ENCODE results near the gene CAMK2N2. TPM values are rescaled to one million over a fixed set of nuclear protein-coding genes. Genes with fewer than 3 reads are reported as not detected.

CAMK2N2 gene
- total RNA-seq, 1 donor from 2014 or later: not detected

DNA sequence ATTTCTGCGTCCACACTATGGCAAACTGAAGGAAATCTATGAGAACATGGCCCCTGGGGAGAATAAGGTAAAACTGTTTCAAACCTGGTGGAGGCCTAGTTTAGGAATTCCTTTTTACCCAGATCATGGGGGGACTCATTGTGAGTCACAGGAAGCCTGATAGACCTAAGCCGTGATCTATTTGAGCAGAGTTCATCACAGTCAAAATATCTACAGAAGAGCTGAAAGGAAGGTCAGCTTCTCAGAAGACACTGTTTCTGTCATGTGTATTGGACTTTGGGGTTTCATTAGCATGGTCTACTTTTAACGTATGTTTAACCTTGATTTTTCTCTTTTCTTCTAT, 39.0 kb upstream of the CAMK2N2 start:
- Histone ChIP-seq H3K27me3 (ENCODE audit: control insufficient read depth, insufficient read depth, low read length) (no peaks in the 10 kb centered on the region), H3K36me3 (ENCODE audit: control insufficient read depth, insufficient read depth, low read length) (peaks cover 29% of the 10 kb centered on the region), H3K4me3 (ENCODE audit: low read depth, low read length) (no peak overlapping the region)
- DNase-seq (ENCODE audit: low read depth) (peak; percentile 84), FAIRE-seq (no peak)
- TF ChIP-seq, protein P1, sequence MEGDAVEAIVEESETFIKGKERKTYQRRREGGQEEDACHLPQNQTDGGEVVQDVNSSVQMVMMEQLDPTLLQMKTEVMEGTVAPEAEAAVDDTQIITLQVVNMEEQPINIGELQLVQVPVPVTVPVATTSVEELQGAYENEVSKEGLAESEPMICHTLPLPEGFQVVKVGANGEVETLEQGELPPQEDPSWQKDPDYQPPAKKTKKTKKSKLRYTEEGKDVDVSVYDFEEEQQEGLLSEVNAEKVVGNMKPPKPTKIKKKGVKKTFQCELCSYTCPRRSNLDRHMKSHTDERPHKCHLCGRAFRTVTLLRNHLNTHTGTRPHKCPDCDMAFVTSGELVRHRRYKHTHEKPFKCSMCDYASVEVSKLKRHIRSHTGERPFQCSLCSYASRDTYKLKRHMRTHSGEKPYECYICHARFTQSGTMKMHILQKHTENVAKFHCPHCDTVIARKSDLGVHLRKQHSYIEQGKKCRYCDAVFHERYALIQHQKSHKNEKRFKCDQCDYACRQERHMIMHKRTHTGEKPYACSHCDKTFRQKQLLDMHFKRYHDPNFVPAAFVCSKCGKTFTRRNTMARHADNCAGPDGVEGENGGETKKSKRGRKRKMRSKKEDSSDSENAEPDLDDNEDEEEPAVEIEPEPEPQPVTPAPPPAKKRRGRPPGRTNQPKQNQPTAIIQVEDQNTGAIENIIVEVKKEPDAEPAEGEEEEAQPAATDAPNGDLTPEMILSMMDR (IDR thresholded peaks at IDR 0.05; ENCODE audit: insufficient read depth, low read length, severe bottlenecking): no peak

DNA sequence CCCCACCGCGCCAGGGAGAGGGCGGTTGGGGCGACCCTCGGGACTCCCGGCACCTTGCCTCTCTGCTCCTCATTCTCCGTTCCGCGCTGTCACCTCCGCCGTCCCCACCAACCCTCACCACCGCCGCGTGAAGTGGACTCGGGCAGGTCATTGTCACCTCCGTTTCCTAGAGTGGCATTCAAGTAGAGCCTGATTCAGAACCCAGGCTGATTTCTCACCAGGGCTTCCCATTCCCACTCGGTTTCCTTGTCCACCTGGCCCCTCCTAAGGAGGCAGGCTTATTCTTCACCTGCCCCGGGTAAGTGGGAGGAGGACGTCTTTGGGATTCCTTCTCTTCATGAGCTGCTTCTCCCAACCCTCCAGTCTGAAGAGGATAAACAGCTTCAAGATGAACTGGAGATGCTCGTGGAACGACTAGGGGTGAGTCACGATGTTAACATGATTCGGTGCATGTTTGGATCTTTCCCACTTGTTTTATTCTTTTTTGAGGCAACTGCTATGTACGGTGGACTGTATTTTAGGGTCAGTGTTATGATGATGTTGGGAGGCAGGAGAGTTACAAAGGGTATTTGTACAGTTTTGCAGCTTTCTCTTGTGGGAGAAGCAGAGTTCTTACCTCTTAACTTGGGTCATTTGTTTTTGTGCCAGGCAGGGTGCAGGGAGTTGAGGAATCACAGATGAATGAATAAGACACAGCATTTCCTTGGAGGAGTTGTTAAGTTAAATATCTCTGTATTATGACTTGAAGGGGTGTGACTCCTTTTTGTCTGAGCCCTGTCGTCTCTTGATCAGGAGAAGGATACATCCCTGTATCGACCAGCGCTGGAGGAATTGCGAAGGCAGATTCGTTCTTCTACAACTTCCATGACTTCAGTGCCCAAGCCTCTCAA, 38.4 kb upstream of the CAMK2N2 start:
- H3K36me3 ChIP-seq (ENCODE audit: control insufficient read depth, insufficient read depth, low read length): peaks cover 29% of the 10 kb centered on the region
- peak; percentile 65 for DNase-seq (ENCODE audit: low read depth)
- TF ChIP-seq, protein P1 (IDR thresholded peaks at IDR 0.05; ENCODE audit: insufficient read depth, low read length, severe bottlenecking): no peak
- peak overlapping the region; percentile 81 for H3K4me3 ChIP-seq (ENCODE audit: low read depth, low read length)
- FAIRE-seq: no peak
- H3K27me3 ChIP-seq (ENCODE audit: control insufficient read depth, insufficient read depth, low read length): no peaks in the 10 kb centered on the region

DNA sequence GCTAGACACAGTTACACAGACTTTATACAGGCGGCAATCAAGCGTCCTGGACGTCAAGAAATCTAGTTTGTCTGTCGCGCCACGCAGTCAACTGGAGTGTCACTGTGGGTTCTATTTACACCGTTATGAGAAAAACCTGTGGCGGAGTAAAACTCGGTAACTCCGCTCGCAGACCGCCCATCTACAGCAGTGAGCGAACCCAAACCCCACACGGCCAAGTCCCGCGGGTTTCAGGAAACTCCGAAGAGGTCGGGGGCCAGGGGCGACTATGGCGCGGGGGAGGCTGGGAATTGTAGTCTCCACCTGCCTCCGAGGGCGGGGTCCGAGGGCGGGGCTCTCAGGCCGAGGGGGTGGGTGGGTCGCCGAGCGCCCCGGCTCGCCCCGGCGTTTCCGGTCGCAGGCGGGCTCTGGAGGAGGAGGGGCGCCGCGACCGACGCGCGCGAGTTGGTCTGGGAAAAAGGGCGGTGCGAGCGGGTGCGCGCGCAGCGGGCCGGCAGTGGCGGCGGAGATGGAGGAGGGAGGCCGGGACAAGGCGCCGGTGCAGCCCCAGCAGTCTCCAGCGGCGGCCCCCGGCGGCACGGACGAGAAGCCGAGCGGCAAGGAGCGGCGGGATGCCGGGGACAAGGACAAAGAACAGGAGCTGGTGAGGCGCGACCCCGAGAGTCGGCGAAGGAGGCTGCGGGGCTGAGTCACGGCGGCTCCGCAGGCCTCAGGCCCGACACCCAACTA, 37.6 kb upstream of the CAMK2N2 start, which contains the start of gene PSMD2:
PSMD2 (plus strand) TSS at position 483 of the 729 bp plus-strand sequence; CDS start at position 509, 26 bp downstream.
- no peaks in the 10 kb centered on the region for H3K27me3 ChIP-seq (ENCODE audit: control insufficient read depth, insufficient read depth, low read length)
- peaks cover 25% of the 10 kb centered on the region for H3K36me3 ChIP-seq (ENCODE audit: control insufficient read depth, insufficient read depth, low read length)
- DNase-seq (ENCODE audit: low read depth) (peak; percentile 83), FAIRE-seq (no peak)
- TF ChIP-seq, protein P1 (IDR thresholded peaks at IDR 0.05; ENCODE audit: insufficient read depth, low read length, severe bottlenecking): no peak
- peak within 1 kb of the TSS; percentile 81 for H3K4me3 ChIP-seq (ENCODE audit: low read depth, low read length)

DNA sequence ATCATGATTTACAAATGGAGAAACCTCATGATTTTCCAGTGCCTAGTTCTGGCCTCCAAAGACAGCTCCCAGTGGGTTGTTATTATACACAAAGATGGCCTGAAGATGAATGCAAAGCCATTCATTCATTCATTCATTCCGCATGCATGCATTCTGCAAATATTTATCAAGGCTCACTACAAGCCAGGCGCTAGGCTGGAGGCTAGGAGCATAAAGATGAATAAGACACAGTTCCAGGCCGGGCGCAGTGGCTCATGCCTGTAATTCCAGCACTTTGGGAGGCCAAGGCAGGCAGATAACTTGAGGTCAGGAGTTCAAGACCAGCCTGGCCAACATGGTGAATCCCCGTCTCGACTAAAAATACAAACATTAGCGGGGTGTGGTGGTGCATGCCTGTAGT, 35.3 kb upstream of the CAMK2N2 start:
- H3K4me3 ChIP-seq (ENCODE audit: low read depth, low read length): no peak overlapping the region
- no peaks in the 10 kb centered on the region for H3K27me3 ChIP-seq (ENCODE audit: control insufficient read depth, insufficient read depth, low read length)
- DNase-seq (ENCODE audit: low read depth): no peak
- TF ChIP-seq, protein P1 (IDR thresholded peaks at IDR 0.05; ENCODE audit: insufficient read depth, low read length, severe bottlenecking): no peak
- H3K36me3 ChIP-seq (ENCODE audit: control insufficient read depth, insufficient read depth, low read length): peaks cover 5% of the 10 kb centered on the region
- no peak for FAIRE-seq

DNA sequence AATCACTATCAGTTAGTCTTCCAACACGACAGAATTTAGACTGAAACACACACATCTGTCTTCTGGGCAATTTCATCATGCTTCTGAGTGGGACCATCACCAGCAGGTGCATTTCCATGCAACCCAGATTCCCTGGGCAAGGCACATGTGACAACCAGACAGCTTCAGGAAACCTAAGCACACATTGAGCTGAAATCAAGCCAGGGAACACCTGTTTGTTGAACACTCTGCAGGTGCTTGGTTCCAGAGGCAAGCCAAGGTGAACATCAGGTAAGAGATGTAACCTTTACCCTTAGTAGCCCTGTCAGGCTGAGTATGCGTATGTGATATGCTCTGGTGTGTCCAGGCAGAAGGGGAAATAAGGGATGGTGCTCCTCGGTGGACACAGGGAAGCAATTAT, 34.4 kb upstream of the CAMK2N2 start:
- H3K36me3 ChIP-seq (ENCODE audit: control insufficient read depth, insufficient read depth, low read length): peaks cover 1% of the 10 kb centered on the region
- DNase-seq (ENCODE audit: low read depth): no peak

More for the DNA sequence above, 34.4 kb upstream of the CAMK2N2 start:
- TF ChIP-seq, protein P1 (IDR thresholded peaks at IDR 0.05; ENCODE audit: insufficient read depth, low read length, severe bottlenecking): no peak
- FAIRE-seq: no peak
- Histone ChIP-seq H3K27me3 (ENCODE audit: control insufficient read depth, insufficient read depth, low read length) (no peaks in the 10 kb centered on the region), H3K4me3 (ENCODE audit: low read depth, low read length) (no peak overlapping the region)
